HepG2 (cell line): Measurements from ENCODE around the gene FANK1. TPM values are rescaled to one million over a fixed set of nuclear protein-coding genes. Genes with fewer than 3 reads are reported as not detected.

Experiments used
- ATAC-seq: fragments of 200-7000 bp; cut with Tn5 transposase; 3 replicates; pipeline ENCODE4 v1.9.1; 2020; ENCODE audit warnings: mild to moderate bottlenecking, moderate library complexity
- BruUV-seq: library from RNA; stranded (reverse); fragments of 400-500 nt; replicated peaks from 2 replicates; lab custom pipeline; 2021; lab: Mats Ljungman, UMichigan
- CTCF ChIA-PET: fragments of 300-600 bp; formaldehyde crosslinking; extraction: SDS; loops from one replicate; lab custom pipeline; 2021; ENCODE audit warnings: low total read pairs, inconsistent platforms, low intra/inter-chr PET ratio; lab: Yijun Ruan, JAX
- POLR2A ChIA-PET: fragments of 350-600 bp; sonication (Branson Sonifier 250); formaldehyde crosslinking; loops from one replicate; lab custom pipeline; 2020; ENCODE audit warnings: antibody characterized with exemption, inconsistent platforms; lab: Yijun Ruan, JAX
- DNase-seq: peaks from one replicate; pipeline ENCODE4 v3.0.0-alpha.2; 2015; ENCODE audit warnings: low spot score
- FAIRE-seq: peaks from 3 replicates; lab custom pipeline; 2011; peaks lifted over from hg19 to GRCh38; lab: Jason Lieb, UNC
- H2AFZ ChIP-seq: one replicate; pipeline ENCODE4 v1.6.1; 2011; ENCODE audit warnings: low read length, inconsistent platforms
- H3K27ac ChIP-seq: fragments of 300-600 bp; 3 replicates; pipeline ENCODE4 v1.8.0; 2011; ENCODE audit warnings: mixed run types, mild to moderate bottlenecking, mixed read lengths, low read length, inconsistent platforms; ENCODE audit not compliant: insufficient read depth; ENCODE audit errors: extremely low read length
- H3K27me3 ChIP-seq, 2 experiments: fragments of 200-600 bp in 1 of 2; 2 replicates in 1 of 2; 3 replicates in 1 of 2; pipeline versions ENCODE4 v1.6.0 to v1.8.0; 2011; ENCODE audit warnings: low read length in 2 of 2, mild to moderate bottlenecking in 2 of 2, moderate library complexity in 2 of 2, inconsistent platforms in 1 of 2; ENCODE audit not compliant: insufficient read depth in 2 of 2, control insufficient read depth in 1 of 2
- H3K36me3 ChIP-seq, 2 experiments: fragments of 200-600 bp in 1 of 2; replicated peaks in 1 of 2; 2 replicates in 1 of 2; 3 replicates in 1 of 2; pipeline versions ENCODE4 v1.5.1 to v1.8.0; 2011; ENCODE audit warnings: low read length in 2 of 2, inconsistent platforms in 1 of 2; ENCODE audit not compliant: insufficient read depth in 2 of 2, control insufficient read depth in 1 of 2
- H3K4me1 ChIP-seq: 2 replicates; pipeline ENCODE4 v1.5.1; 2012; ENCODE audit warnings: low read length, inconsistent platforms; ENCODE audit not compliant: insufficient read depth
- H3K4me2 ChIP-seq: 2 replicates; pipeline ENCODE4 v1.6.0; 2011; ENCODE audit warnings: low read depth, low read length, inconsistent platforms
- H3K4me3 ChIP-seq, 3 experiments: fragments of 200-600 bp in 1 of 3; sonication (generic), shearing (Covaris generic) in 1 of 3; replicated peaks in 1 of 3; 2 replicates each; pipeline ENCODE4 v1.5.1; 2011 to 2016; ENCODE audit warnings: low read length in 3 of 3, inconsistent platforms in 2 of 3, low read depth in 2 of 3, mild to moderate bottlenecking in 2 of 3, control low read depth in 1 of 3, mixed read lengths in 1 of 3; ENCODE audit not compliant: insufficient read depth in 1 of 3
- H3K79me2 ChIP-seq: one replicate; pipeline ENCODE4 v1.6.1; 2011; ENCODE audit warnings: low read length, inconsistent platforms; ENCODE audit not compliant: insufficient read depth
- H3K9ac ChIP-seq: 2 replicates; pipeline ENCODE4 v1.6.0; 2011; ENCODE audit warnings: mild to moderate bottlenecking, low read depth, low read length, inconsistent platforms; ENCODE audit not compliant: insufficient read depth
- H3K9me3 ChIP-seq: 2 replicates; pipeline ENCODE4 v1.5.1; 2012; ENCODE audit warnings: mild to moderate bottlenecking, low read length
- H4K20me1 ChIP-seq: 2 replicates; pipeline ENCODE4 v1.6.0; 2011; ENCODE audit warnings: inconsistent platforms, mild to moderate bottlenecking, low read length, moderate library complexity; ENCODE audit not compliant: insufficient read depth
- CHCHD3 ChIP-seq: sonication (generic); formaldehyde crosslinking; IDR thresholded peaks from 2 replicates; pipeline ENCODE4 v1.8.0; 2022; ENCODE audit warnings: mild to moderate bottlenecking, missing genetic modification reagents, moderate library complexity
- HDAC2 ChIP-seq: sonication (generic); formaldehyde crosslinking; IDR thresholded peaks from 2 replicates; pipeline ENCODE4 v1.4.0; 2020; ENCODE audit warnings: missing genetic modification reagents
- KLF12 ChIP-seq: sonication (generic); formaldehyde crosslinking; IDR thresholded peaks from 2 replicates; pipeline ENCODE4 v1.4.0; 2020; ENCODE audit warnings: missing genetic modification reagents, borderline replicate concordance
- MBD4 ChIP-seq: IDR thresholded peaks from 2 replicates; pipeline ENCODE4 v1.6.1; 2012; ENCODE audit warnings: low read length, inconsistent platforms, borderline replicate concordance
- MIER2 ChIP-seq: IDR thresholded peaks from 2 replicates; pipeline ENCODE4 v1.6.1; 2016; ENCODE audit warnings: missing biosample characterization, missing genetic modification reagents
- NFAT5 ChIP-seq: sonication (generic); formaldehyde crosslinking; IDR thresholded peaks from 2 replicates; pipeline ENCODE4 v1.4.0; 2020; ENCODE audit warnings: missing genetic modification reagents
- SIN3A ChIP-seq: IDR thresholded peaks from 2 replicates; pipeline ENCODE4 v1.6.1; 2011; ENCODE audit warnings: low read depth, mild to moderate bottlenecking, control low read depth, low read length, borderline replicate concordance
- STAT6 ChIP-seq: sonication (generic); formaldehyde crosslinking; IDR thresholded peaks from 2 replicates; pipeline ENCODE4 v1.4.0; 2020; ENCODE audit warnings: missing genetic modification reagents, mild to moderate bottlenecking, borderline replicate concordance
- TCF7L2 ChIP-seq: IDR thresholded peaks from 2 replicates; pipeline ENCODE4 v1.6.1; 2011; ENCODE audit warnings: mild to moderate bottlenecking, low read depth, low read length, moderate library complexity
- ZBTB46 ChIP-seq: sonication (generic); formaldehyde crosslinking; IDR thresholded peaks from 2 replicates; pipeline ENCODE4 v1.4.0; 2020; ENCODE audit warnings: mild to moderate bottlenecking, missing genetic modification reagents, borderline replicate concordance
- ZFP90 ChIP-seq: sonication (generic); formaldehyde crosslinking; IDR thresholded peaks from 2 replicates; pipeline ENCODE4 v1.8.0; 2022; ENCODE audit warnings: missing genetic modification reagents, mild to moderate bottlenecking, inconsistent platforms, borderline replicate concordance
- WGBS: methylation state at CpG from one replicate; pipeline ENCODE4 v1.1.6; 2017; ENCODE audit warnings: low lambda C conversion rate; 5-methylcytosine and 5-hydroxymethylcytosine counted together
- in situ Hi-C: cut with HindIII; loops from 2 replicates; pipeline ENCODE4 v1.10.0; 2017; ENCODE audit warnings: low pct_unique_long_range_greater_than_20kb; ENCODE audit not compliant: extremely low pct_ligation_motif_present
- intact Hi-C: fragments of 100-400 bp; cut with micrococcal nuclease; formaldehyde crosslinking; loops from one replicate; pipeline ENCODE4 v1.10.0; 2022; ENCODE audit not compliant: unreplicated experiment
- polyA plus RNA-seq, 8 experiments: library from polyadenylated mRNA; depleted of rRNA in 3 of 8; stranded (reverse) in 7 of 8; unstranded in 1 of 8; fragments of >200 nt; fragmentation: Illumina TruSeq in 4 of 8; extraction: Trizol in 4 of 8; gene quantifications; 2 replicates each; pipeline versions ENCODE4 v1.2.1 to v1.2.3, GENCODE V29; 2011 to 2016; ENCODE audit warnings: low read depth in 4 of 8, missing spikeins in 1 of 8, mixed read lengths in 1 of 8; ENCODE audit not compliant: insufficient read depth in 1 of 8
- total RNA-seq, 5 experiments: library from RNA; depleted of rRNA; stranded (reverse); fragments of >200 nt; fragmentation: Illumina TruSeq; extraction: Trizol; gene quantifications; 2 replicates each; pipeline ENCODE4 v1.2.3, GENCODE V29; 2016; ENCODE audit warnings: low read depth in 1 of 5

The FANK1 gene
- total and polyA plus RNA-seq, 2 of the 13 experiments (the other 11 are each of a cell fraction or from before 2014, with no cell fraction given): 0.22 TPM; not detected in 1

- TF ChIP-seq TCF7L2: no peak
- TF ChIP-seq STAT6 (CRISPR knock-in tag): no peak
Measured at GRCh38 chr10:125994601-125995000, 98.2 kb downstream of the FANK1 start (continued).

GRCh38 chr10:125995726-125996304, 99.5 kb downstream of the FANK1 start:
- 9% methylated on average over 9 of the region's 9 CpGs for WGBS
- BruUV-seq: no TSS peak
- Histone ChIP-seq H4K20me1 (no peaks in the 10 kb centered on the region), H3K9ac (no peak overlapping the region), H3K27me3 (peaks cover 2 to 57% of the 10 kb centered on the region in 2 experiments; a peak in 4 of 5 replicates), H3K9me3 (no peaks in the 10 kb centered on the region), H3K79me2 (no peaks in the 10 kb centered on the region), H2AFZ (no peak overlapping the region), H3K36me3 (no peaks in the 10 kb centered on the region), H3K27ac (no peak overlapping the region), H3K4me2 (no peak overlapping the region), H3K4me1 (no peaks in the 10 kb centered on the region), H3K4me3 (no peak overlapping the region)
- no peak for TF ChIP-seq KLF12 (CRISPR knock-in tag)
- TF ChIP-seq MBD4: no peak
- TF ChIP-seq SIN3A: no peak
- no peak for TF ChIP-seq ZBTB46 (CRISPR knock-in tag)
- TF ChIP-seq NFAT5: no peak
- TF ChIP-seq CHCHD3 (CRISPR knock-in tag): no peak
- TF ChIP-seq HDAC2 (CRISPR knock-in tag): no peak
- no peak for TF ChIP-seq ZFP90
- TF ChIP-seq MIER2 (CRISPR knock-in tag): no peak
- ChIA-PET CTCF (no interaction called here), POLR2A (no interaction called here)
- ATAC-seq (no peak), FAIRE-seq (no peak), DNase-seq (no peak)
- intact Hi-C loops (no loop called here), in situ Hi-C loops (loop anchor here (25.0 kb wide), 1 partner anchor 391 kb away; the partner anchor contains the start of gene ADAM12)
